ENCODE results near the gene ABI1.

- no peak for TF ChIP-seq CTCF (IDR thresholded peaks at IDR 0.05)
- TF ChIP-seq JUN (CRISPR knock-in tag; IDR thresholded peaks at IDR 0.05) = no peak
- no peak for TF ChIP-seq E2F1 (CRISPR knock-in tag; IDR thresholded peaks at IDR 0.05)
- TF ChIP-seq MAX (CRISPR knock-in tag; IDR thresholded peaks at IDR 0.05) = no peak
- no peak for TF ChIP-seq RELA (CRISPR knock-in tag; IDR thresholded peaks at IDR 0.05; ENCODE audit: borderline replicate concordance)
- no peak for TF ChIP-seq FOXP4 (CRISPR knock-in tag; IDR thresholded peaks at IDR 0.05)
- TF ChIP-seq AFF4 (CRISPR knock-in tag; IDR thresholded peaks at IDR 0.05; ENCODE audit: borderline replicate concordance) = no peak
Observed at GRCh38 chr10:26879744-26880143, 19.0 kb upstream of the ABI1 start.
